Measurements from ENCODE around the gene CEP164. TPM values are rescaled to one million over a fixed set of nuclear protein-coding genes. Genes with fewer than 3 reads are reported as not detected.
"Not testable (repeated sequence)": the region's sequence is repeated elsewhere in the genome, so short reads cannot be mapped to it uniquely, and the experiment has no call there.

The CEP164 gene
- total and polyA plus RNA-seq, 5 experiments from 2014 or later = 11.3 to 45.4 (median 15.6) TPM

GRCh38 chr11:117444256-117444655, 116.6 kb downstream of the CEP164 start:
- ATAC-seq (no peak), DNase-seq (no peak)
- peaks cover 0 to 4% (median 0%) of the 10 kb centered on the region in 3 donors for H3K36me3 Mint-ChIP-seq
- peaks cover 9 to 73% (median 28%) of the 10 kb centered on the region in 5 donors for H3K27me3 Mint-ChIP-seq
- peaks cover 0 to 3% (median 0%) of the 10 kb centered on the region in 9 donors for H3K9me3 Mint-ChIP-seq
- H3K4me3 Mint-ChIP-seq = no peak overlapping the region
- peaks cover 0 to 12% (median 0%) of the 10 kb centered on the region in 4 donors for H3K4me1 Mint-ChIP-seq
- H3K27ac Mint-ChIP-seq = no peak overlapping the region
- POLR2A ChIA-PET = no interaction called here

GRCh38 chr11:117444711-117445658, 117.3 kb downstream of the CEP164 start:
- ATAC-seq (no peak), DNase-seq (no peak)
- POLR2A ChIA-PET = no interaction called here
- H3K36me3 Mint-ChIP-seq = peaks cover 0 to under 1% (median 0%) of the 10 kb centered on the region in 3 donors
- H3K9me3 Mint-ChIP-seq = peaks cover 0 to 3% (median 0%) of the 10 kb centered on the region in 9 donors
- H3K4me1 Mint-ChIP-seq = peaks cover 0 to 12% (median 0%) of the 10 kb centered on the region in 4 donors
- H3K27me3 Mint-ChIP-seq = peaks cover 9 to 66% (median 26%) of the 10 kb centered on the region in 5 donors
- H3K4me3 Mint-ChIP-seq = no peak overlapping the region
- H3K27ac Mint-ChIP-seq = peak overlapping the region in 1 of 10 donors; percentile 46

DNA sequence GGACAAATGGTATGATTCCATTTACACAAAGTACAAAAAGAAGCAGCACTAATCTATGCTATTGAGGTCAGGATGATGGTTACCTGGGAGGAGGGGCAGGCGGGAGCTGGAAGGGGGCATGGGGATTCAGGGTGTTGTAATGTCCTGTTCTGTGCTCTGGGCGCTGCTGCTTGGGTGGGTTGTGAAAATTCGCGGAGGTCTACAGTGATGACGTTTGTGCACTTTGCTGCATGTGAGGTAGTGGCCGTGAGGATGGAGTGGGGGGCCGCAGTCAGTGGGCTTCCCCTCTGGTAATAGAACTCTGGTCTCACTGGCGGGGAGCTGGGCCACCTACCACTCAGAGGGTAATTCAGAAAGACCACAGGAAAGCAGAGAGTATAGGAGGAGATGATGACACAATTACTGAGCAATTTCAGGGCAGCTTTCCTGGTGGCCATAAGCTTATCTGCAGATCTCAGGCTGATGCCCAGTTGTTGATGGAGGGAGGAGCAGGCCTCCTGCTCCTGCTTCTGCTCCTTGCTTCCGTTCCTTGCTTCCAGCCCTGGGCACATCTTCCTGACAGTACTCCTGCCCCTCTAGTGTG, 121.5 kb downstream of the CEP164 start:
- Mint-ChIP-seq H3K4me3 (no peak overlapping the region), H3K27me3 (peaks cover 0 to 24% (median 7%) of the 10 kb centered on the region in 5 donors), H3K27ac (no peak overlapping the region), H3K9me3 (peaks cover 0 to 18% (median 8%) of the 10 kb centered on the region in 9 donors), H3K36me3 (peaks cover 0 to 5% (median 4%) of the 10 kb centered on the region in 3 donors), H3K4me1 (no peaks in the 10 kb centered on the region)
- DNase-seq (no peak), ATAC-seq (no peak)
- POLR2A ChIA-PET = no interaction called here

GRCh38 chr11:117453886-117454563, 126.4 kb downstream of the CEP164 start:
- H3K36me3 Mint-ChIP-seq = peaks cover 0 to 14% (median 9%) of the 10 kb centered on the region in 3 donors
- DNase-seq (no peak), ATAC-seq (no peak)
- POLR2A ChIA-PET = no interaction called here
- H3K27me3 Mint-ChIP-seq = peaks cover 0 to 3% (median under 1%) of the 10 kb centered on the region in 5 donors
- H3K4me1 Mint-ChIP-seq = no peaks in the 10 kb centered on the region
- no peak overlapping the region for H3K27ac Mint-ChIP-seq
- H3K9me3 Mint-ChIP-seq = peaks cover 0 to 29% (median 18%) of the 10 kb centered on the region in 9 donors
- no peak overlapping the region for H3K4me3 Mint-ChIP-seq

GRCh38 chr11:117454564-117454917, 126.9 kb downstream of the CEP164 start:
- ATAC-seq (no peak), DNase-seq (no peak)
- Mint-ChIP-seq H3K9me3 (peaks cover 0 to 29% (median 18%) of the 10 kb centered on the region in 9 donors), H3K4me3 (no peak overlapping the region), H3K4me1 (no peaks in the 10 kb centered on the region), H3K27me3 (peaks cover 0 to 6% (median 2%) of the 10 kb centered on the region in 5 donors), H3K36me3 (peaks cover 0 to 14% (median 9%) of the 10 kb centered on the region in 3 donors), H3K27ac (no peak overlapping the region)
- POLR2A ChIA-PET = no interaction called here

GRCh38 chr11:117456027-117456720, 128.5 kb downstream of the CEP164 start:
- no peak for DNase-seq
- H3K36me3 Mint-ChIP-seq = peaks cover 0 to 14% (median 9%) of the 10 kb centered on the region in 3 donors
- no peaks in the 10 kb centered on the region for H3K4me1 Mint-ChIP-seq
- H3K27me3 Mint-ChIP-seq = peaks cover 0 to 12% (median 5%) of the 10 kb centered on the region in 5 donors
- peaks cover 0 to 29% (median 16%) of the 10 kb centered on the region in 9 donors for H3K9me3 Mint-ChIP-seq
- POLR2A ChIA-PET = no interaction called here
- ATAC-seq = no peak
- H3K4me3 Mint-ChIP-seq = no peak overlapping the region
- H3K27ac Mint-ChIP-seq = no peak overlapping the region

DNA sequence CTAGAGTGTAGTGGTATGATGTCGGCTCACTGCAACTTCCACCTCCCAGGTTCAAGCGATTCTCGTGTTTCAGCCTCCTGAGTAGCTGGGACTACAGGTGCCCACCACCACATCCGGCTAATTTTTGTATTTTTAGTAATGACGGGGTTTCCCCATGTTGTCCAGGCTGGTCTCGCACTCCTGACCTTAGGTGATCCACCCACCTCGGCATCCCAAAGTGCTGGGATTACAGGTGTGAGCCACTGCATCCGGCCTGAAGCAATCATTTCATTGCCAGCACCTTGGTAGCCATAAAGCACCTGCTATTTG, 129.0 kb downstream of the CEP164 start:
- Mint-ChIP-seq H3K27me3 (peaks cover 0 to 12% (median 5%) of the 10 kb centered on the region in 5 donors), H3K9me3 (peaks cover 0 to 29% (median 16%) of the 10 kb centered on the region in 9 donors), H3K36me3 (peaks cover 0 to 14% (median 9%) of the 10 kb centered on the region in 3 donors)
- DNase-seq, H3K4me1 Mint-ChIP-seq, H3K4me3 Mint-ChIP-seq, POLR2A ChIA-PET, H3K27ac Mint-ChIP-seq, ATAC-seq: not testable (repeated sequence)

- POLR2A ChIA-PET = no interaction called here
- no peak overlapping the region for H3K27ac Mint-ChIP-seq
Measured at GRCh38 chr11:117457031-117457785, 129.6 kb downstream of the CEP164 start.

DNA sequence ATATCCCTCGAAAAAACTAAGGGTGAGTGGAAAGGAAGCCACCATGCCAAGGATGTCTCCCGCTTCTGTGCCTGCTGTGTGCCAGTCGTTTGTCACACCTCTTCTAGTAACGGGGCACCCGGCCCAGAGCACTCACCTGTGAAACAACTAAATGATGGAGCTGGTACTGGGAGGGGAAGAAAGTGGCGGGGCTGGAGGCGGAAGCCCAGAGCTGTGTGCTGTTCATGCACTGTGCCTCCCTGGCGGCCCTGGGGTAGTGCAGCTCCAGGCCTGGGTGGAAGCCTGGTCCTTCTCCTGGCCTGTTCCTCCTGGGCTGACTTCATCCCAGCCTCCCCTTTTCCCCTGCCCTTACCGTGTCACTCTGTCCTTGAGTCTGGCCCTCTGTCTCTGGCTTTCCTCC, 130.2 kb downstream of the CEP164 start:
- peaks cover 0 to 12% (median 5%) of the 10 kb centered on the region in 5 donors for H3K27me3 Mint-ChIP-seq
- no peak for DNase-seq

More at GRCh38 chr11:117457031-117457785, 129.6 kb downstream of the CEP164 start:
- peaks cover 0 to 12% (median 5%) of the 10 kb centered on the region in 5 donors for H3K27me3 Mint-ChIP-seq
- H3K4me1 Mint-ChIP-seq = no peaks in the 10 kb centered on the region
- ATAC-seq (no peak), DNase-seq (no peak)
- no peak overlapping the region for H3K4me3 Mint-ChIP-seq
- peaks cover 0 to 29% (median 14%) of the 10 kb centered on the region in 9 donors for H3K9me3 Mint-ChIP-seq
- H3K36me3 Mint-ChIP-seq = peaks cover 0 to 14% (median 9%) of the 10 kb centered on the region in 3 donors

DNA sequence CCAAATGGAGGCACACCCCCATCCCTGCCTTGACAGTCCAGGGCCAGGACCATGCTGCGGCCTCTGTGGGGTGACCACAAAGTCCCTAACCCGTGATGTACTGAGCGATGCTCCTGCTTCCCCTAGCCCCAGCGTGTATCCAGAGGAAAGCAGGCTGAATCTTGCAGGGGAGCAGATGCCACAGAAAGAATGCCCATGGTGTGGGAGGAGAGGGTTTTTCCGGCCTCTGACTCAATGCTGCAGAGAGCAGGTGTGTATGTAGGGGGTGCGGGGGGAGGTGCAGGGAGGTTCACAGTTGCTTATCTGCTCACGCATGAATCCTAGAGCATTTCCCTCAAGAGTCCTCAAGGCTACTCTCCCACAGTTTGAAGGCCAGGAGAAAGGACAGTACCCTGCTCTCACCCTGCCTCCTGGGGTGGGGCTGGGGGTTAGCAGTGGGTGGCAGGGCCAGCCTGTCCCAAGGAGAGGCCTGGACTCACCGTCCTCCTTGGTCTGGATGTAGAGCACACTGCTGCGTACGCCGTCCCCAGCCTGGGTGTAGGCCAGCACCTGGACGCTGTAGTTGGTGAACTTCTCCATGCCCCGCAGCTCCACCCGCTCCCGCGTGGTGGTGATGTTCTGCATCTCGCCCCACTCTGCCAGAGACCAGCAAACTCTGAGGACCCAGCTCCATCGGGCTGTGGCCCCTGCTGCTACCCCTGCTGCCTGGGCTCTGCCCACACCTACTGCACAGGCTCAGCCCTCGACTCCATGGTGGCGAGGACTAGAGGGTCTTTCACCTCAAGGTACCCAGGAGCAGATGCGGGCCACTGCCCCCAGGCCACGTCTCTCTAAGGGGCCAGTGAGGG, 130.8 kb downstream of the CEP164 start:
- Mint-ChIP-seq H3K27ac (no peak overlapping the region), H3K4me1 (no peaks in the 10 kb centered on the region), H3K9me3 (peaks cover 0 to 20% (median 12%) of the 10 kb centered on the region in 9 donors), H3K36me3 (peaks cover 0 to 14% (median 9%) of the 10 kb centered on the region in 3 donors), H3K4me3 (no peak overlapping the region), H3K27me3 (peaks cover 0 to 12% (median 5%) of the 10 kb centered on the region in 5 donors)
- DNase-seq (no peak), ATAC-seq (no peak)
- POLR2A ChIA-PET = no interaction called here

More for the DNA sequence above, 130.2 kb downstream of the CEP164 start:
- Mint-ChIP-seq H3K4me3 (no peak overlapping the region), H3K4me1 (no peaks in the 10 kb centered on the region), H3K27ac (no peak overlapping the region), H3K36me3 (peaks cover 0 to 14% (median 9%) of the 10 kb centered on the region in 3 donors), H3K9me3 (peaks cover 0 to 25% (median 14%) of the 10 kb centered on the region in 9 donors)
- POLR2A ChIA-PET = no interaction called here
- ATAC-seq = no peak

Data from naive thymus-derived CD8-positive, alpha-beta T cell (primary cell).